Stimulated activated CD4-positive, alpha-beta T cell treated with anti-CD3 and anti-CD28 coated beads, Interleukin-1b, Interleukin-23, amount 100 ng/mL, for 24 hours (primary cell): ENCODE measurements around the gene C1orf53.

ENCODE experiments used
- DNase-seq, 4 experiments: peaks; one replicate each; pipeline ENCODE4 v3.0.0-alpha.2; 2020; ENCODE audit warnings: low read depth in 4 of 4, low spot score in 1 of 4

Gene C1orf53

DNA sequence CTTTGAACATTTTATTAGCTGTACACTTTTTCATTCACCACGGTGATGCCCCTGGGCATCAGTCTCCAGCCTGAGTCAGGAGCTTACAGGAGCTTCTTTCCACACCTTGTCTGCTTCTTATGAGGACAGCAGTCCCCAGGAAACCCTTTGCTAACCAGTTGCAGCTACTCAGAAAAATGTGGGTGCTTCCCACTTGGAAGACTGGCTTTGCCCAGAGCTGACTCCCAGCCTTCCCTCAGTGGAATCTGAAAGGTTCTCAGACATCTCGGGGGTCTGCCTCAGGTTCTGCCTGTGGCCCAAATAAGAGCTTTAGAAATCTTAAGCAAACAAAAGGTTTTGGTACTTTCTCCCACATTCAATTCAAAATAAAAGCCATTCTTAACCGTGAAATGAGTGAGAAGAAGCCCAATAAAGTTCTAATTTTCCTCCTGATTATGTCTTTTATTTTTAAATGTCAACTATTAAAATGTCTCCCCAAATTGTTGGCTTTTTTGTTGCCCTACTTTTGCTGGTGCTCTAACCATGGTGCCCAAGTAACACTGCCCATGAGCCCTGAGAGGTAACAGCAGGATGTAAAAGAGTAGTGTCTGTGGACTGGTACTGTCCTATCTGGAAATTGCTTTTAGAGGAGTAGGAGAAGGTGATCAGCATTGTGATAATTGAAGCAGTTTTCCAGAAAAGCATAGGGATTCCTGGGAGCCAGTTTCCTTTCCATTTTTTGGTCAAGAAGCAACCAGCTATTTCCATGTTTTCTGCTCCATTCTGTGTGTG is 5.6 kb downstream of the C1orf53 start:
- DNase-seq, result no peak

DNA sequence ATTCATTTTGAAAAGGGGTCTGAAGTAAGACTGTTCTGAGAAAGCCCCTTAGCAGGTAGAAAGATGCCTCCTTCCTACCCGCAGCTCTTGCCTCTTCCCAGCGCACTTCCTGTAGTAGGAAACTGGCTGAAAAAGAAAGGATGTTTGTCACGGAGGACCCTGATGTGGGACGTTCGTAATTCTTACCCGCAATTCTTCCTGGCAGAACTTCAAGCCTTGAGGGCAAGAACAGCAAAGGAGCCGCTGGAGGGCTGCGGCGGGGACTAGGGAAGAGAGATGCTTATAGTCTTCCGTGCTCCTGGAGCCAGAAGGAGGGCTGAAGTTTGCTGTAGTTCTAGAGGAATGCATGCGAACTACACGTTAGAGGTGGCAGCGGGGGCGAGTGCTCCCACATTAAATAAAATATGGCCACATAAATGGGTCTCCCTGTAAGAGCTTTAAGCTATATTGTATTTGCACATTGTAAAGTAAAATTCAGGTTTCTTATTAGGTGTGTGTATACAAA is 6.3 kb downstream of the C1orf53 start:
- no peak for DNase-seq

DNA sequence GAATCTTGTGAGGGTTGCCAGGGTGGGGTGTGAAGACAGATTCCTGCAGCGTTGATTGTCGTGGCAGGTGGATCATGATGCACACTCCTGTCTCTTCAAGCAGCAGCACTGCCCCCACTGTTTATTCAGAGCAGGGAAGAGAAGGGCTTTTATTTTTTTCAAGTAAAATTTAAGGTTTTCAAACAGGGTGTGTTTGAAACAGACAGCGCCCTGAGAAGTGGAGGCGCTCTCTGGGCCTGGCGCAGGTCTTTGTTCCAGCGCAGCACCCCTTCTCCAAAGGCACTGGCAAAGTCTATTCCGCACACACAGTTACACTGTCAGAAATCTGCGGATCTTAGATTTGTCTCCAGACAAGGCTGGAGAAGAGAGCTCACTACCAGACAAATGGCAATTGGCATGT is 7.0 kb downstream of the C1orf53 start:
- DNase-seq, result no peak

DNA sequence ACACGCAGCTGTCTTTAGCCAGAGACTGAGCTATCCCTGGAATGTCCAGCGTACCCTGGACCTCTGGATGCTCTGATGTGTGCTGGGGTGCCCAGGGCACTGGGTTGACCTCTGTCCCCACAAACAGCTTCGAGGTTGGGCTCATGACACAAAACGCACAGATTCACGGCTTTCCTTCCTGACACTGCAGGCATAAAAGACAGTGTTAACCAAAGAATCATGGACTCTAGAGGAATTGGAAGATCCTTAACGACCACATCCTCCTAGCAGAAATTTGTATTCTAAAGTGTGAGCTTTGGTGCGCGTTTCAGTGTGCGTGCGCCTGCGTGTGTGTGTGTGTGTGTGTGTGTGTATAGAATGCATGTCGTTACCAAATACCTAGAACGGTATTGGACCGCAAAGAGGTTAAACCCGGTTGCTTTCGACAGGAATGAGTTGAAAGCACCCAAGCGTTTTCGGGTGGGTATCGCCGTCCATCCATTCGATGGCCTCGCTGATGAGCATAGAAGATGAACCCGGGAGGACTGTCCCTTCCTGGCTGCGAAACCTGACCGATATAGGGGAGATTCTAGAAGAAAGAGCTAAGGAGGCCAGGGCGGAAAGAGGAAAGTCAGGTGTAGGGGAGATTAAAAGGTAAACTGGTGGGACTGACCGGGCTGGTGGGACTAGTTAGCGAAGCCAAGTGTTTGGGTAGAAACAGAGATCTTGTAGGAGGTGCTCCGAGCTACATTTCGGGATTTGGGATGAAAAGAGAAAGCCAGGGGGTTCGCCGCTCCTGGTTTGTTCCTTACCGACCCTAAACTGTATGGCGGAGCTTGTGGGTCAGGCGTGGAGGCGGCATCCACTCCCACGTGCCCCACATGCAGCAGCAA is 7.9 kb downstream of the C1orf53 start:
- DNase-seq, result no peak

DNA sequence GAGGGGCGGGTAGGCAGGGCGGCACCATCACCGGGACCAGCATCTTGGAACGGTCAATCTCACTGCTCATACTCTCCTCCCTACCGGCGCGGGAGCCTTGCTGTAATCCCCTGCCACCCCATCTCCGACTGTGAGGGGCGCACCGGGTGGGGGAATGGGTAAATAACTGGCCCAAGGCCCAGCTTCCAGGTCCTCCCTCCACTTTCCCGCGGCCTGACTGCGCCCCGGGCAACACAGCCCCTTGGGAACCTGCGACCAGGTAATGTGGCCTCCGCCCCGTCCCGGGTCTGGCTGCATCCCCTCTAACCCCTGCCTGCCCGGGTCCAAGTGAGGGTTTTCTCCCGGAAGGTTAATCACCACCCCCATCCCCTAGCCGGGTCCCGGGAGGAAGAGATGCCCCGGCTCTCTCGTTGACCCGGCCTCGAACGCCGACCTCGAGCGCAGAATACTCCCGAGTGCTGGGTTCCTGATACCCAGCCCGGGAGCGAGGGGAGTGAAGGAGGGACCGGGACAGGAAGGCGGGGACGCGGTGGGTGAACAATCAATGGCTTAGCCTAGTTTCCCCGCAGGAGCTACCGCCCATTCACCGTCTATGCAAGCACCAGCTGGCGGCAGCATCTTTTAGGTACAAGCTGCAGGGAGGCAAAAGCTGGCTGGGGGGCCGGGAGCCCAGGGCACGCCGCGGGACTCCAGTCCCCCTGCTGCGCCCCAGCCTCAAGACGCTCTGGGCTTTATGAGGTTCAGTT is 8.9 kb downstream of the C1orf53 start:
- DNase-seq, result no peak

DNA sequence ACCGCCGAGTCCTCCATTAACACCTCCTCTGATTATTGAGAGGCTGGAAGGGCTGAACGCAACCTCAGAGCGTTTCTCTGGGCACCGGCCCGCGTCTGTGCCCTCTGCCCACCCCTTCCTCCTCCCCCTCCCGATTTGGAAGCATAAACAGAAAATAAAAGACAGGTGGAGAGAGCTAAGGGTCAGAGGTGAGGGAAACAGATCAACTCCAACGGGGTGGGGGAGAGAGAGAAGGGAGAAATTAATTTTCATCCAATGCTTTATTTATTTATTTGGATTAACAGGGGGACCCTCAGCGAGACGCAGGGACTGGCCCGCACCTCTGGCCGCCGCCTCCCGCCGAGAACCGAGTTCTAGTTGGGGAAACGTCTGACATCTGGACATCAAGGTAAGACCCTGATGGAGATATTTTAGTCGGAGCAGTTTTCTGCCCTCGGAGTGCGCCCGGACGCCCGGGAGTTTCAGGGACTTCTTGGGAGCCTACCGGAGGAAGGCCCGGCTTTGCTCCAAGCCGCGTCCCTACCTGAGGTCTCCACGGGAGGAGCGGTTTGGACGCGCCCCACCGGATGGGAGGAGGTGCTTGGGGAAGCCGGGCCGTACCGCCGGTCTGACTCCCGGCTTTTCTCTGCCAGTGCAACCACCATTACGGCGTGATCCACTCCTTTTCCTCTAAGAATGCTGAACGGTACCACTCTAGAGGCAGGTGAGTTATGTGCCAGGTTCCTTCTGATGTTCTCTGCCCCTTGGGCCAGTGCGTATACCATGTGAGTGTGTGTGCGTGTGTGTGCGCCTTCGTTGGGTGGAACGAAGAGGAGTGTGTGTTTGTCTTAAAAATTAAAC is 9.6 kb downstream of the C1orf53 start:
- DNase-seq, result no peak

DNA sequence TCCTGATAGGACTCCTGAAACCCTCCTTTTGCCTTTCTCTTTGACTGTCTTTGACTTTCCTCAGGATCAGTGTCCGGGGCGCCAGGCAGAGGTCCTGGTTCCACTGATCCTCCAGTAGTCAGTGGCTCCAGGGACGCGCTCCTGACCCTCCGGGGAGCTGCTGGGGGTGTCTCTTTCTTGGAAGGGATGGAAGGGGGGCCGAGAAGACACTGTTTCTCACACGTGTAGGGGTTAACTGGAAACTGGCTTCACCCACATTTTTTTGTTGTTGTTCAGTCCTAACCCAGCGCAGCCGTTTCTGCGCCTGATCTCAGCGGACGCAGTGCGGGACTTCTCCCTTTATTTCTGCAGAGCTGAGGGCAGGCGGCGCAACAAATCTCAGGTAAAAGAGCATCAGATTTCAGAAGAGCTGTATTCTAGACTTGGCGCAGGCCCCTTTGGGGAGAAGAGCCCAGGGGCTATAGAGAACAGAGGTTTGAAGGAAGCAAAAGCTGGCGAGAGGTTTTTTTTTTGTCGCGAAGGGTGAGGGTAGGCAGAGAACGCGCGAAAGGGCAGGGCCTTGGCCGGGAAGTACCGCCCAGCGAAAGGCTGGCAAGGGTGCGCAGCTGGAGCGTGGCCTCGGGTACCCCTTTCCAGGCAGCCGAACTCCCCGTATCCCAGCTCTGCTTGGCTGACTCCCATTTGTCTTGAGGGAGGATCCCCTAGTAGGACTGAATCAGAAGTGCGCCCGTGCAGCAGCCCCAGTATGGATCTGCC is 10.5 kb downstream of the C1orf53 start:
- DNase-seq, result no peak

DNA sequence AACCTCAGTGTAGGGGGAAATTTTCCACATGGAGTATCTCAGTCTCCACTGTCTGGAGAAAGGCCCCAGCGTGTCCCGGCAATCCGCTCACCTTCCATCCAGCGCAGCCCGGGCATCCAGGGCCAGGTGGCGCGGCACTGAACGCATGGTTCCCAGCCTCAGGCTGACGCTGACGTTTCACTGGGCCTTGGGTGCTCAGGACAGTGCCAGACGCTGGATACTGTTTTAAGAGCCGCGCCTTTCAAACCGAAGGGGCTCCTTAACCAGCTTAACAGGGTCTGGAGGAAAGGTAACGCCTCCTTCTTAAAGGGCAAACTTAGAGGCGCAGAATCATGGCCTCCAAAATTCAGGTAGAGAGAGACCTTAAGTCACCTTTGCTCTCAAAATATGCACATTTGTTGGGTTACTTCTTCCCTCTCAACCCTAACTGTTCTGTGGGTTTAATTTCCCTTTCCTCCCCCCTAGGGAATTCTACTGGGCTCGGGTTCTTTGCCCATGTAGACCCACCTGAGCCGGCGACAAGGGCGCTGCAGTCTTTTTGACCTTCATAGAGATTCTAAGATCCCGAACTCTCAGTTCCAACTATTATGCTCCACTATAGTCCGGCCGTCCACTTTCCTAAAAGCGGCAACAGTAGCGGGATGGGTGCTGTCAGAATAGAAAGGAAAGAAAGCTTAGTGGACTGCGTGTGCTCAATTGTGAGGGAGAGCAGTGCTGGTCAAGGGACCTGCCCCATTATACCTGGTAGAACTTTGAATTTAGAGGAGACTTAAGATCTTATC is 11.3 kb downstream of the C1orf53 start:
- no peak for DNase-seq

DNA sequence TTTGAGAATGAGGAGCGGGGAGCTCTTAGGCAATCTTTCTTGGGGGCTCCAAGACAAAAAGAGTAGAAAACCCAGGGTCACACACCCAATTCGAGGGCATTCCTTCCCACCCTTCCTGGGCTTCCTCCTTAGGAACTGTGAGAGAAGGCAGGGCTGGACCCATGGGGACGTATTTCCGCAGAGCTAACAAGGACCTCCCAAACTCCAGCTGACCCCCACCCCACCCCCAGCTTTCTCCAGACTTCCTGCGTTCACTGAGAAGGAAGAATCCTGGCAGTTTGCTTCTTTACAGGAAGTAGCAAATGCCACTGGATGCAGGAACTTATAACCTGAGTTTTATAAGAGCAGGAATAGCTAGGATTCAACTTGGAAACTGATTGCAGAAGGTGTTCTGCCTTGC is 12.1 kb downstream of the C1orf53 start:
- no peak for DNase-seq

DNA sequence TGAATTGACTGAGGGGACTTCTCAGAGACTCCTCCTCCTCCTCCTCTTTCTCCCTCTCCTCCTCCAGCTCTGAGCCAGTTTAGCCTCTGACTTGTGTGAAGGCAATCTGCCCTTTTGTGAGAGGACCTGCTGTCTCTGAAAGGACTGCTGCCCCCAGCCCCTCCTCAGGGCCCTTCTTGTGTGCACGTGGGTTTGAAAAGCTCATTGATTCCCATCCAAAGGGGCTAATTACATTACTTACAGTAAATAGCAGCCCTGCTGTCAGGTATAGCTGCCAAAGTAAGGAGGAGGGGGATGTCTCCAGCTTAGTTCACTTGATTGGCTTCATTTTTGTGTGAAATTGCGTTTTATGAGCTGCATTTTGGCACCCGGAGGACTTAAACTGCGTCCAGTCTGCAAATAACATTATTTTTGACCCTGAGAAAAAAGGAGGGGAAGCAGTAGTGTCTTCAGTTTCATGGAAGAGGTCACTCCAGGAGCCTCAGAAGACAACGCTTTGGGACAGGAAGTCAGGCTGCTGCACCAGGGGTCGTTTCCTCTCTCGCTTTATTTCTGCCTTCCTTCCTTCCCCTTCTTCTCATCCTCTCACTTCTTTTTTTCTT is 12.9 kb downstream of the C1orf53 start:
- no peak for DNase-seq

DNA sequence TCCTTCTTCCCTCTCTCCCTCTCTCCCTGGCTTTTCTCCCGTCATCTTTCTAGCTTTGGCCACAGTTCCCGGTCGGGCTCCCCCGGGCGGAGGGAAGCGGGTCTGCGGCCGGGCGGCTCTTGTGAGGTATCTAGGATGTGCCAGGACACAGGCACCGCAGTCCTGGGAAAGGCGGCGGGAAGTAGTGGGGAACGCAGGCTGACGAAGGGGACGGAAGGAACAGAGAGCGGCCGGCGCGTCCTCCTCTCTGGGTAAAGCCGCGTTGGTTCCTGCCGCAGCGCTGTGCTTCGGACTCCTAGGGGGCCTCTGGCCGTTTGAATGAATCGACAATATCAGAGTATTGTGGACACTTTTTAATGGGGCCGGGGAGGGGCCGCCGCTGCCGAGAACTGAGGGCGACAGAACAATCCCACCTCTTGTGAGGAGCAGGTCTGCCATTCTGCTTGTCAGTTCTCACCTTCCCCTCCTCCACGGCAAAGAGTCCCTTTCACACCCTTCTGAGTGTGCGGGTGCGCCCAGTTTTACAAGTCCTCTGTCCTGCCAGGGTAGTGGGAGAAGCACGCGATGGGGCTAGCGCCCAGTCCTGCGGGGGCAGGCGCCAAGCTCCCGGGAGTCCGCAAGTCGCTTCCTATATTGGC is 13.6 kb downstream of the C1orf53 start:
- no peak for DNase-seq

DNA sequence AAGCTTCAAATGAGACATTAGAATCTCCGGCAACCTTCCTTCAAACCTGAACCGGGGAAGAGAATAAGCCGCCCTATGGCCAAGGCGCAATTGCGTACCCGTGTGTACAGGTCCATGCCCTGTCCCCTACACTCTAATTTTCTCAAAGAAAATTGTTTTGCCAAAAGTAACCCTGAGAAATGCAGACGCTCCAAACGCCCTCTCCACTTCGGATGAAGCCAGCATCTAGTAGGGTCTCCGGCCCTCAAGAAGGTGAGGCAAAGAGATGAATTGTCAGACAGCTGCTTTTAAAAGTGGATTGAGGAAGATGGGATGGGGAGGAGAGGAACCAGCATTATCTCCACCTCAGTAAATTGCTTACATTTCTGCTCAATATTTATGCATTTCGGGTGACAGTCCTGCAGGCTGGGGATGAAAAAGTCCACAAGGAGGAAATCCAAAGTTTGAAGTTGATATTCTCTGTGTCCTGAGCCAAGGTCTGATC is 14.1 kb downstream of the C1orf53 start:
- no peak for DNase-seq

DNA sequence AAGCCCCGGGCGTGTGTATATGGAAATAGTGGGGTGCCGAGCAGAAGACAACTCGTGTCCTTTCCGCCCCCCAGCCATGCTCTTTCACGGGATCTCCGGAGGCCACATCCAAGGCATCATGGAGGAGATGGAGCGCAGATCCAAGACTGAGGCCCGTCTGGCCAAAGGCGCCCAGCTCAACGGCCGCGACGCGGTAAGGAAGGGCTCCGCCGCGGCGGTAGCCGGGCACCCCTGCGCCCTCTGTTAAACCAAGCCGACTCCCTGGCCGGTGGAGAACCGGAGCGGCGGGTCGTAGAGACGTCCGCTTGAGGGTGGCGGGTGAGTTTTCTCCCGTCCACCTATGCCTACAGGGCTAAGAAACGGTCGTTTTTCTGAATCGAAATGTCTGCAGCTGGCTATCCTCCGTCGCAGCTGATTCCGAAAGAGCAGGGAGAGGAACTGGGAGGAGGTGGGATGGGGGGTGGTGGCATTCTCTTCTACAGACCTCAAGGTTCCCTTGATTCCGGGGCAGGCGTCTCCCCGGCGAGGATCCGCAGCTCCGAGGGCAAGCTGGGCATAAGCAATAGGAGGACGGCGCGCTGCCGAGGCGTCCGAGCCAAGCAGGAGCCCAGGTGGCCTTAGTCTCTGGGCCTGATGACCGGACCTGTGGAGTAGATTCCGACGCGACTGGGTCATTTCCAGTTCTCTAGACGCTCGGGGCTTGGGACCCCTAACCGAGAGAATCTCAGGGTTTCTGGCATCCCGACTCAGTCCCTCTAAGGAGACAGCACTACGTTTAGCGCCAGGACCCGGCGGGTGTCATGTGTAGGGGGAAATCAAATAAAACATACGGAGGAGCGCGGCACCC is 15.6 kb downstream of the C1orf53 start:
- DNase-seq, result no peak

DNA sequence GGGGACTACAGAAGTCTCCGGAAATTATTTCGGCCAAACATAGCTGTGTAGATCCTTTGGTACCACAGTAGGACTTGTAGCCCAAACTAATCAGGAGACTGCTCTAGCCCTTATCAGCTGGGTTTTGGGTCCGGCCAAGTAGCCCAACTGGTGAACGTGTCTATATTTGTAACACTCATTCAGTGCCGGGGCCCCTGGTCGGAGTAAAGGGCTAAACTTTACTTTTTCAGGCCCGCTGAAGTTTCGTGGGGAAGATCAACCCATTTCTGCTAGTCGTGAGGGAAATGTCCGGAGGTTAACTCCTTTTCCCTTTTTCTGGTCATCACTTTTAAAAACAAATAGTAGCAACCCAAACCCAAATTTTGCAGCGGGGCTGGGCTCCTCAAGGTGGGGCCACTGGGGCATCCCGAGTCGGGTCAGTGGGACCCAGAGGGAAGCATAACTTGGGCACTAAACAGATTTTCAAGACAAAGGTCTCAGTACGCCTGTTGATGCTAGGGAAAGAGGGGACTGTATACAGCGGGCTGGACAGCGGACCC is 16.4 kb downstream of the C1orf53 start:
- DNase-seq, result no peak

DNA sequence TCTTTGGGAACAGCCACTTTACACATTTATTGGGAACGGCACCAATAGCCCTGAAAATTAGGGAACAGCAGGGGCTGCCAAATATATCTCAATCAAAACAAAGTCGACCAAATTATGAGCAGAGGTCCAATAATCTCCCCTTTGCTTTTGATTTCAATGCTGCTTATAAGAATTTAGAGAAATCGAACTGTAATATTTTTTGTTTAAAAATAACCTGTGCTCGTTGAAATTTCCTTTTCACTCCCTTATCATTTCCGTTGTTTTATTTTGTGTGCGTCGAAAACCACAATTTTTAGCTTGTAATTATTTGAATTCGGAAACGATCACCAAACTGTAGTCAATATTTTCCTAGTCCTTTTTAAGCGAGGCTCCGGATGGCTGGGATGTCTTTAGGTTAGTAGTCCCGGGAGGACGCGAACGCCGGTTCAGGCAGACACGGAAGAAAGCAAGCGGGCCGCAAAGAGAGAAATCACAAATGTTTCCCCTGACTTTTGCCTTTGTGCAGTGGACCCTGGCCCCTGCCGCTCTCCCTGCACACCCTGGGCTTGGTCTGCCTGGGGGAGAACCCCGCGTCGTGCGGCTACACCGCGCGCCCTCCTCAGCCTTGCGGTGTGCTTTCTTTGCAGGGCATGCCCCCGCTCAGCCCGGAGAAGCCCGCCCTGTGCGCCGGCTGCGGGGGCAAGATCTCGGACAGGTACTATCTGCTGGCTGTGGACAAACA is 17.1 kb downstream of the C1orf53 start:
- DNase-seq, result no peak

DNA sequence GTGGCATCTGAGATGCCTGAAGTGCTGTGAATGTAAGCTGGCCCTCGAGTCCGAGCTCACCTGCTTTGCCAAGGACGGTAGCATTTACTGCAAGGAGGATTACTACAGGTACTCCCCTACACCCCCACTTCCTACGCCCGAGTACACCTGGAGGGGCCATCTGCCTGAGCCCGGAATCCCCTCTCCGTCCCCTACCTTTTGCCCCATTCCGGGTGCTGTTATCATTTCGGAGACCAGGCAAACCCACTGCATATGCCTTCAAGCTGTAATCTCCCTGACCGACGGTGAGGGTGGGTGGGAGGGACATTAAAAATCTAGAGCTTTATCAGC is 17.6 kb downstream of the C1orf53 start:
- DNase-seq, result no peak
